Stimulated activated CD8-positive, alpha-beta memory T cell treated with anti-CD3 and anti-CD28 coated beads, Interleukin-7, amount 100 ng/mL, for 48 hours (primary cell): ENCODE data around the gene SNCG.
"Not testable (repeated sequence)": the region's sequence is repeated elsewhere in the genome, so short reads cannot be mapped to it uniquely, and the experiment has no call there.

ENCODE experiments used
- DNase-seq, 2 donors: peaks; one replicate each; pipeline ENCODE4 v3.0.0-alpha.2; 2020; ENCODE audit warnings: low read depth in 1 of 2; ENCODE audit errors: extremely low read depth in 1 of 2

Gene SNCG

GRCh38 chr10:86972613-86973380 is 14.4 kb downstream of the SNCG start:
- no peak for DNase-seq

- DNase-seq: no peak
Measured at GRCh38 chr10:86974484-86974883, 16.1 kb downstream of the SNCG start.

GRCh38 chr10:86976362-86977056 is 18.1 kb downstream of the SNCG start:
- DNase-seq: no peak

GRCh38 chr10:86978457-86978856 is 20.1 kb downstream of the SNCG start:
- not testable (repeated sequence) for DNase-seq

- no peak for DNase-seq
Measured at GRCh38 chr10:86979296-86979818, 21.0 kb downstream of the SNCG start.

- DNase-seq: no peak
Measured at GRCh38 chr10:86979977-86980448, 21.6 kb downstream of the SNCG start.

GRCh38 chr10:86981020-86981419 is 22.6 kb downstream of the SNCG start:
- not testable (repeated sequence) for DNase-seq

GRCh38 chr10:86981716-86982115 is 23.3 kb downstream of the SNCG start:
- no peak for DNase-seq

- DNase-seq: not testable (repeated sequence)
Measured at GRCh38 chr10:86984498-86984897, 26.1 kb downstream of the SNCG start.

- DNase-seq: no peak
Measured at GRCh38 chr10:86988520-86988919, 30.1 kb downstream of the SNCG start.

GRCh38 chr10:86991362-86991761 is 33.0 kb downstream of the SNCG start:
- not testable (repeated sequence) for DNase-seq

GRCh38 chr10:86992456-86992855 is 34.1 kb downstream of the SNCG start:
- no peak for DNase-seq

GRCh38 chr10:86992929-86993328 is 34.5 kb downstream of the SNCG start:
- no peak for DNase-seq

GRCh38 chr10:86999802-87000403 is 41.5 kb downstream of the SNCG start:
- not testable (repeated sequence) for DNase-seq

- no peak for DNase-seq
Measured at GRCh38 chr10:87000491-87000890, 42.1 kb downstream of the SNCG start.

- DNase-seq: not testable (repeated sequence)
Measured at GRCh38 chr10:87007124-87007523, 48.7 kb downstream of the SNCG start.

GRCh38 chr10:87007674-87008073 is 49.3 kb downstream of the SNCG start:
- not testable (repeated sequence) for DNase-seq

GRCh38 chr10:87008303-87008702 is 49.9 kb downstream of the SNCG start:
- not testable (repeated sequence) for DNase-seq

GRCh38 chr10:87009134-87009696 is 50.8 kb downstream of the SNCG start:
- DNase-seq: not testable (repeated sequence)
